ENCODE data around the gene NDUFB3.
"Not testable (repeated sequence)": the region's sequence is repeated elsewhere in the genome, so short reads cannot be mapped to it uniquely, and the experiment has no call there.

Gene NDUFB3

GRCh38 chr2:201093573-201093972 is 21.8 kb downstream of the NDUFB3 start:
- DNase-seq (ENCODE audit: low spot score): no peak

DNA sequence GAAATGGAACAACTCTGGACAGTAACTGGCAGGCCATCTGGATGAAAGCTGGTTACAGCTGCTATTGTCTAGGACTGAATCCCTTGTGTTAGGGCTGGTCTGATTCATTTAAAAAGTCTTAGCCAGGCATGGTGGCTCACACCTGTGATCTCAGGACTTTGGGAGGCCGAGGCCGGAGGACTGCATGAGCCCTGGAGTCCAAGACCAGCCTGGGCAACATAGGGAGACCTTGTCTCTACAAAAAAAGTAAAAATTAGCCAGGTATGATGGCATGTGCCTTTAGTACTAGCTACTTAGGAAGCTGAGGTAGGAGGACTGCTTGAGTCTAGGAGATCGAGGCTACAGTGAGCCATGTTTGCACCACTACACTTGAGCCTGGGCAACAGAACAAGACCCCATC is 28.7 kb downstream of the NDUFB3 start:
- no peak for DNase-seq (ENCODE audit: low spot score)

GRCh38 chr2:201105759-201106158 is 34.0 kb downstream of the NDUFB3 start:
- DNase-seq (ENCODE audit: low spot score): no peak

DNA sequence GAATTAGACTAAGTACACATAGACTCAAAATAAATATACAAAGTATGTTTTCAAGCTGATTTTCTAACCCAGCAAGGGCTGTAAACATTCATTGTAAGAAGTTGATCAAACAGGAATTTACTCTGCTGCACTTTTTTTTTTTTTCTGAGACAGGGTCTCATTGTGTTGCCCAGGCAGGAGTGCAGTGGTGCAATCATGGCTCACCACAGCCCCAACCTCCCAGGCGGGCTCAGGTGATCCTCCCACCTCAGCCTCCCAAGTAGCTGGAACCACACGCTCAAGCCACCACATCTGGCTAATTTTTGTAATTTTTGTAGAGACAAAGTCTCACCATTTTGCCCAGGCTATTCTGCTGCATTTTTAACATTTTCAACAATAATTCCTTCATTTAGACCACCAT is 35.8 kb downstream of the NDUFB3 start:
- no peak for DNase-seq (ENCODE audit: low spot score)

- no peak for DNase-seq (ENCODE audit: low spot score)
These were observed 36.5 kb downstream of the NDUFB3 start for GRCh38 chr2:201108341-201108740.

DNA sequence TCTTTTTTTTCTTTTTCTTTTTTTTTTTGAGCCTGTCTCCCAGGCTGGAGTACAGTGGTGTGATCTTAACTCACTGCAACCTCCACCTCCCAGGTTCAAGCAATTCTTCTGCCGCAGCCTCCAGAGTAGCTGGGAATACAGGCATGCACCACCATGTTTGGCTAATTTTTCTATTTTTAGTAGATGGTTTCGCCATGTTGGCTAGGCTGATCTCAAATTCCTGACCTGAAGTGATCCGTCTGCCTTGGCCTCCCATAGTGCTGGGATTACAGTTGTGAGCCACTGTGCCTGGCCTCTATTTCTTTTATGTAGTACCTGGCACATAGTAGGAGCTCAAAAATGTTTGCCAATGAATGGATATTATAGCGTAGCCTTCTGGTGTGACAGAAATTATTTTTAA is 37.4 kb downstream of the NDUFB3 start:
- no peak for DNase-seq (ENCODE audit: low spot score)

DNA sequence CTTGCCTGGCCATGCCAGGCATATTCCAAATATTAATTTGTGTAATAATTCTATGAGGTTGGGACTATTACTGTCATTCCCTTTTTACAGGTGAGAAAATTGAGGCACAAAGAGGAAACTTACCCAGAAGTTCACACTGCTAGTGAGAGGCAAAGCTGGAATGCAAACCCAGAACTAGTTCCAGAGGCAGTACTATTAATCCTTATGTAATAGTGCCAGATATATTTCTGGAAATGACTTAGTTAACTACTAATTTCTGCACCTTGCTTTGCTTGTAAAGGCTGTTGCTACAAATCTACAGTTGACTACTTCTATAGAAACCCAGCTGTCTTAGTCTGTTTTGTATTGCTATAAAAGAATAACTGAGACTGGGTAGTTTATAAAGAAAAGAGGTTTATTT is 38.8 kb downstream of the NDUFB3 start:
- DNase-seq (ENCODE audit: low spot score): no peak

GRCh38 chr2:201111096-201111495 is 39.3 kb downstream of the NDUFB3 start:
- no peak for DNase-seq (ENCODE audit: low spot score)

DNA sequence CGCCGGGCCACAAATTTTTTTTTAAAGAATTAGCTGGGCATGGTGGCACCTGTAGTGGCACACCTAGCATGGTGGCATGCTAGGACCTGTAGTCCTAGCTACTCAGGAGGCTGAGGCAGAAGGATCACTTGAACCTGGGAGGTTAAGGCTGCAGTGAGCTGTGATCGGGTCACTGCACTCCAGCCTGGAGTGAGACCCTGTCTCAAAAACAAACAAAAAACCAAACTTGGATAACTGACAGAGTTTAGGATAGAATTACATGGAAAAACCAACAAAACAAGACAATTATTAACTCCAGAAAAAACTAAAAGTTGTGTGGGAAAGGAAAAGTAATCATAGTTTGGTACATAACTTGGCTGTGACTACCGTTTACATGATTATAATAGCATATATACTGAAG is 42.5 kb downstream of the NDUFB3 start:
- no peak for DNase-seq (ENCODE audit: low spot score)

DNA sequence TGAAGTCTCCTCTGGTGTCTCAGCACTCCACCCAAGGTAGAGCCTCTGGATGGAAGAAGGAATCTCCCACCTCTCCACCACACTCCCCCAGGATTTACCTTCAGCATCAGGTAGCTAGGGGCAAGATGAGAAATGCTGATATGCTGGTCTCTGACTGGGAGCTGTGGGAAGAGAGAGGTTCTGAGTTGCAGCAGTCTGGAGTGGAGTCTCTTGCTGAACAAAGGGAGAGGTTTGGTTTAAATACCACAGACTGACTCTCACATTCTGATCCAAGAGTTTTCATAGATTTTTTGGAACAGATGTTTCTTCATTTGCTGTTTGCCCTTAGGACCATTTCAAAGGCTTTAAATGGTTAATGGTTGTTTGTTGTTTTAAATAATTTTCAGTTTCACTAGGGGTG is 43.0 kb downstream of the NDUFB3 start:
- no peak for DNase-seq (ENCODE audit: low spot score)

- DNase-seq (ENCODE audit: low spot score): peak; percentile 62
These were observed 44.5 kb downstream of the NDUFB3 start, which contains the start of gene CFLAR for GRCh38 chr2:201116115-201116958. TSS of gene CFLAR (plus strand) at chr2:201116164. CDS start at chr2:201129866, 13,702 bp downstream.

DNA sequence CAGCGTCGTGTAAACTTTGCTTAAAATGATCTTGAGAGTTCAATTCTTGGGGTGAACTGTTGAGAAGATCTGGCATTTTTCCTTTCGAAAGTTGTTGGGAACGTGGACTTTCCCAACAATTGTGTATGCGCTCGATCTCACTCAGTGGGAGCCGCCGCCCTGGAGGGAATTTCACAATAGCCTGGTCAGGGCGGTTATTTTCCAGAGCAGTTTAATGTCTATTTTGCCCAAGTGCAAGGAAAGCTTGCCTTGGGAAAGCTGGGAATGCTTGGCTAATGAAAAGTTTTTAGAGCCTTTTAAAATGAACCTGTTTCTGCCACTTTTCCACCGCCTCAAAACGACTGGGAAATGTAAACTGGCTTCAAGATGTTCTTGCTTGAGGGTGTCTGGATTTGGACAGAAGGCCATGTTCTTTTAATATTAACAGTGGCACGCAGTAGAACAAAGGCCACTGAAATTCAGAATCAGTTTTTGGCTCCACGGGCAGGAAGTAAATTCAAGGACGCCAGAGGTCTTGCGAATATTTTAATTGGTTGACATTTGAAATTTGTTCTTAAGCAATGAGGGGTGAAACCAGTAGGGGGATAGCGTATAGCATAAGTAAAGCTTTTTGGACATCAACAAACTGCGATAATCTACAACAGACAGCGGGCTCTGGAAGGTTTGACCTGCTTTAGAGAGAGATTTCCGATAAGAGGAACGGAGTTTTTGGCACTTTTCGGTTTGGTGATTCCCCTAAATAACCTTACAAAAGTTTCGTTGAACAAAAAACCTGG is 45.3 kb downstream of the NDUFB3 start:
- DNase-seq (ENCODE audit: low spot score): peak; percentile 95

DNA sequence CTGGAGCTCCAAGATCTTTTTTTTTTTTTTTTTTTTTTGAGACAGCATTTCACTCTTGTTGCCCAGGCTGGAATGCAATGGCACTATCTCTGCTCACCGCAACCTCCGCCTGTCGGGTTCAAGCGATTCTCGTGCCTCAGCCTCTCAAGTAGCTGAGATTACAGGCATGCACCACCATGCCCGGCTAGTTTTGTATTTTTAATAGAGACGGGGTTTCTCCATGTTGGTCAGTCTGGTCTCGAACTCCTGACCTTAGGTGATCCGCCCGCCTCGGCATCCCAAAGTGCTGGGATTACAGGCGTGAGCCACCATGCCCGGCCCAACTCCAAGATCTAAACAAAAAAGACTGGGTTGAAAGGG is 45.9 kb downstream of the NDUFB3 start:
- not testable (repeated sequence) for DNase-seq (ENCODE audit: low spot score)

DNA sequence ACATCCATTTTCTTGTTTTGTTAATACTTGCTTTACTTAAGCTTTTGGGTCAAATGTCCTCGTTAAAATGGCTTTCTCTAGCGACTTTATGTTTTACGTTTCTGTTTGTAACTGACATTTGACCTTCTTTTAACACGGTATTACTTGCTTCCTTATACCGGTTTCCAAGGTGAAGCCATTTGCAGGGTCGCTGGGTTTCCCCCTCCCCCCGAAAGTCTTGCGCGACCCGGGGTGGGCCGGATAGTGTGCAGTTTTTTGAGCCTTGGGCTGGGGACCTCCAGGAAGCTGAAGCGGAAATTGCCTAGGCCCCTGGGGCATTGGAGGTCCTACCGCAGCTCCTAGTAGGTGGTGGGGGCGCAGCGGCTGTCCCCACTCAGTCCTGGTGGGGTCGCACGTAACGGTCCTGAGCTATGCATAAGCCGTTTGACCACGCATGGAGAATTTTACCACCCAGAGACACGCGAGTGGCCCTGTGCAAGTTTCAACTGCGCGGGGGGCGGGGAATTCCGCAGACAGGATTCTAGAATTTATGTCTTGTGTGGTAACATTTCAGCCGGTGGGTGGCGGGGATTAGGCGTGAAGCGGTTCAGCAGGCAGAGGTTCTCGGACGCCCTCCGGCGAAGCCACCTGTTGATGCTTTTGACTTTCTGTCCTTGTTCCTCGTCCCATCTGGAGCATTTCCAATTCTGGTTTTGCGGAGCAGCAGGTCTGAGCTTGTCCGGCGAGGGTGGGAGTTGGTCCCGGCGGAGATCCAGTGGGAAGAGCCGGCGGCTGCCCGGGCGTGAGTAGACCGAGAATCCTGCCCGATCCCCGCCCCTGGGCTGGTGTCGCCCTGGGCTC is 46.5 kb downstream of the NDUFB3 start:
- DNase-seq (ENCODE audit: low spot score): peak; percentile 93

- peak; percentile 65 for DNase-seq (ENCODE audit: low spot score)
These were observed 47.4 kb downstream of the NDUFB3 start for GRCh38 chr2:201118961-201119854.

- DNase-seq (ENCODE audit: low spot score): no peak
These were observed 50.5 kb downstream of the NDUFB3 start for GRCh38 chr2:201122276-201122675.

DNA sequence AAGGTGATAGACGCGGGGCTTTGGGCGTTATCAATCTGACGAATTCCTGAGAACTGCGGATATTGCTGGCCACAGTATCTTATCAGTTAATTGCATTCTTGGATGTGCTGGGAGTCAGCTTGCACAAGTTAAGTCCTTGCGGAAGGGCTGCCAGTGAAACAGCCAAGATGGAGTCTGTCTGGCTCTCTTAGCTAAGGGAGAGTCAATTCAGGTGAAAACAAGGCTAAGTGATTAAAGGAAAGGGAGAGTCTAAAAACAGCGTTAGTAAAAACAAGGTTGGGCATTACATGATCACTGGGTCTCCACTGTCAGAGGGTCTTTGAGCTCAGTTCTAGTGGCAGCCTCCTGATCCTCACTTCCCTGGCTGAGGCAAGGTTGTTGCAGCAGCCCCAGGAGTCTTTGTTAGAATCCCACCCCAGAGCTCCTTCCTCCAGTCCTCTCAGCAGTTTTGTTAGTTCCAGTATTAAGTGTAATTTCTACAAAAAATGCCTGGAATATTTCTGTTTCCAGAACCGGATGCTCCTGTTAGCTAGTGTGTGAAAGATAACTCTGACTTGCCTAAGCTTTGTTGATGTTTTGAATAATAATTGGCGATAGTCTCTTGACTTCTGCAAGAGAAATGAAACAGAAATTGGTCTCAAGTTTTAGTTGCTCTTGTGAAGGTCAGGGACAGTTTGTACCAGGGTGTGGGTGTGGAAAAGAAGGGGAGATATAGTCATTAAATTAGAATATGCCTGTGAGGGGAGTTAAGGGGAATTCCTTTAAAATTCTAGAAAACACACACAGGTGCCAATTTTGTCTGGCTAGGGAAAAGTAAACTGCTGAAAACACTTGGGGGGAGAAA is 54.7 kb downstream of the NDUFB3 start:
- DNase-seq (ENCODE audit: low spot score): no peak

DNA sequence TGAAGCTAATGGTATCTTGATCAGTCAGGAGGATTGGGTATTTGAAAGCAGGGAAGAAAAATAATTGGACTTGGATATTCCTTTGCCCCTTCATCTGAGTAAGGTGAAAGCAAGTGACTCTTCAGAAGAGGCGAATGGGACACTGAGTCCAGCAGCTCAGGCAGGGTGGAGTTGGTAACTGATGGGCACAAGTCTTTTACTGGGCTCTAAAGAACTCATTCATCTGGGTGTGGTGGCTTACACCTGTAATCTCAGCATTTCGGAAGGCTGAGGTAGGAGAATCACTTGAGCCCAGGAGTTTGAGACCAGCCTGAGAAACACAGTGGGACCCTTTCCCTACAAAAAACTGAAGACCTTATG is 55.3 kb downstream of the NDUFB3 start:
- DNase-seq (ENCODE audit: low spot score): no peak

- no peak for DNase-seq (ENCODE audit: low spot score)
These were observed 55.8 kb downstream of the NDUFB3 start for GRCh38 chr2:201127570-201127969.

GRCh38 chr2:201128033-201128432 is 56.2 kb downstream of the NDUFB3 start:
- no peak for DNase-seq (ENCODE audit: low spot score)
